GM18502 (cell line): ENCODE data around the gene TFF3.

Experiments used
- ATAC-seq: cut with Tn5 transposase; IDR thresholded peaks from one replicate; pipeline ENCODE4 v1.9.1; 2021; ENCODE audit warnings: mild to moderate bottlenecking; ENCODE audit not compliant: unreplicated experiment, poor library complexity

Gene TFF3

DNA sequence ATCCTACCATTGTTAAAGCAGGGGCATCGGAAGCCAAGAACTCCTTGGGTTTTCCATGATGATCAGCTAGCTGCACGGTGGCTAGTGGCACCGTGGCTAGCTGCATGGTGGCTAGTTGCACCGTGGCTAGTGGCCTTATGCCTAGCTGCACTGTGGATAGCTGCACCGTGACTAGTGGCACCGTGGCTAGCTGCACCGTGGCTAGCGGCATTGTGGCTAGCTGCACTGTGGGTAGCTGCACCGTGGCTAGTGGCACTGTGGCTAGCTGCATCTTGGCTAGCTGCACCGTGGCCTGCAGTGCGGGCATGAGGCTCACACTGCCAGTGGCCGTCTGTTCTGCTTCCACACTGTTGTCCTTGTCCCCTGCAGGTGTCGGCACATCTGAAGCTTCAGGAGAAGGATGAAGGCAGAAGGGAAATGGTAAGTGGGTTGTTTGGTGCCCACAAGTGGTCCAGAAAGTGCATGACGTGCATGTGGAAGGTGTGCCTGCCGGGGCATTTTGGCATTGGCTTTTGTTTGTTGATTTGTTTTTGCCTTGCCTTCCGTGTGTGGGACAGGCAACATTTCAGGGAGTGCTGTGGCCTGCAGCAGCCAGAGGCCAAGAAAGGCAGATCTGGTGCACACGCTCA, 38.6 kb downstream of the TFF3 start:
- ATAC-seq = no peak

GRCh38 chr21:42276076-42276475, 39.1 kb downstream of the TFF3 start:
- ATAC-seq = no peak

DNA sequence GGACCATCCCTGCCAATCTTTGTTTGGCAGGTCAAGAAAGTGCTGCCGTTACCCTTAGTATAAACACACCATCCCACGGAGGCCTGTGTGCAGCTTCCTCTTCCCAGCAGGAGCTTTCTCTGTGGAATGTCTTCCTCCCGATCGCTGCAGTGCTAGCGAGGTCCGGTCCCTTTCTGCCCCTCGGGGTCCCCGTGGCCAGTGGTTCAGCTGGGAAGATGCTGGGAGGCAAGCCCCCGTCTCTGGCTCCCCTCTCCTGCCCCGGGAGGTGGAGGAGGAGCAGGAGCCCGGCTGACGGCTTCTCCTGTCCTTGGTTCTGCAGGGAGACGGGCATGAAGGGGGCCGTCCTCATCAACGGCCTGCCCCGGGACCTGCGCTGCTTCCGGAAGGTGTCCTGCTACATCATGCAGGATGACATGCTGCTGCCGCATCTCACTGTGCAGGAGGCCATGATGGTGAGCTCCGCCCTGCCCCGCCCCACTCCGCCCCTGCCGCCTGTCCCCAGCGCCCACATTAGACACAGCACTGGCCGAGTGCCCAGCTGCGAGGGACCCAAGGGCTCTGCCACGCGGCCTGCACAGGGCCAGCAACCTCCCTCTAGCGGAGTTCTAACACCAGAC, 42.1 kb downstream of the TFF3 start:
- no peak for ATAC-seq

DNA sequence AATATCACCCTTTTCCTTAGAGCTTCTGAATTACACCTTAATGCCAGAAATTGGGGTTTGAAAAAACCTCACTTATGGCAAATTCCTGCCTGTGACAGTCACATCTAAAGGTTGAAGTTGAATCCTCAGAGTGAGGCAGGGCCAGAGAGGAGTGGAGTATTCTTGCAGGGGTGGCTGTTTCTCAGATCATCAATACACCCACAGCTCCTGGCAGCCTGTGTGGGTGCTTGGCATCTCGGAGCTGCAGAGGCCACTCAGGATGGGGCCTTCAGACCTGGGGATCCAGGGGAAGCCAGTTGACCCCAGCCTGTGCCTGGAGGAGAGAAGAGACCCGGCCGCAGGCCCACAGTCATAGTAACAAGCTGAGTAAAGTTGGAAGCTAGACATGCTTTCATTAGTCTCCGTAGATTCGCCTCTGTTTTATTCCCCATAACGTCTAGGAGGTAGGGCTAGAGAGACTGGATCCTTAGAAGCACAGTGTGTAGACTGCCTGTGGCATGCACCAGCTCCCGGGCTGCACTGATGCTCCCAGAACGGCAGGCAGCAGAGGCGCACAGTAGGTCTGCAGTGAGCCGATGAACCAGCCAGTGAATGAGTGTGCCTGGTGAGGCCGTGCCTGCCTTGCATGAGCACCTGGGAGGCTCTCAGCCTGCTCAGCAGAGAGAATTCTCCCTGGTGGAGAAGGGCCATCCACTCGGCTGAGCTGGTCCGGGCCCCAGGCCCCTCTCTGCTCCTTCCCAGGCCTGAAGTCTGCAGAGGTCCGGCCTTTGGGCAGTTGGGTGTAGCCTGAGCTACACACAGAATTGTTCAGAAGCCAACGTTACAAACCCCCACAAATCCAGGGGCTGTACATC, 42.9 kb downstream of the TFF3 start:
- ATAC-seq = no peak

- no peak for ATAC-seq
These were observed 44.1 kb downstream of the TFF3 start for GRCh38 chr21:42271065-42271464.

GRCh38 chr21:42269386-42269785, 45.8 kb downstream of the TFF3 start:
- no peak for ATAC-seq

- ATAC-seq = no peak
These were observed 48.1 kb downstream of the TFF3 start for GRCh38 chr21:42266971-42267556.

DNA sequence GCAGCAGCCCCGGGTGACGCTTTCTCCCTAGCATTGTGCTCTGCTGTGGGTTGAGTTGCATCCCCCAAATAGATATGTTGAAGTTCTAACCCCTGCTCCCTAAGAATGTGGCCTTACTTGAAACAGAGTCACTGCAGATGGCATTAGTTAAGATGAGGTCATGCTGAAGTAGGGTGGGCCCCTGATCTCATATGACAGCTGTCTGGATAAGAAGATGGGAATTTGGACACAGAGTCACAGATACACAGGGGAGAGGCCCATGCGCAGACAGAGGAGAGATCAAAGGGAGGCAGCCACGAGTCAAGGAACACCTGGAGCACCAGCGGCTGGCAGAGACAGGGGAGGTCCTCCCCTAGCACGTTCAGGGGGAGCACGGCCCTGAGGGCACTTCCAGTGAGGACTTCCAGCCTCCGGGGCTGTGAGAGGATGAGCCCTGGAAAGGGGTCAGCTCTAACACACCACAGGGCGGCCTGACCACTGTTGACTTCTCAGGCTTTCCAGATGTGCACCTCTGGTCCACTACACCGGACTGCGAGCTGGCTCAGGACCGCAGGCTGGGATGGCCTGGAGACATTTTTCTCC, 49.9 kb downstream of the TFF3 start:
- no peak for ATAC-seq

GRCh38 chr21:42264245-42265195, 50.7 kb downstream of the TFF3 start:
- no peak for ATAC-seq

DNA sequence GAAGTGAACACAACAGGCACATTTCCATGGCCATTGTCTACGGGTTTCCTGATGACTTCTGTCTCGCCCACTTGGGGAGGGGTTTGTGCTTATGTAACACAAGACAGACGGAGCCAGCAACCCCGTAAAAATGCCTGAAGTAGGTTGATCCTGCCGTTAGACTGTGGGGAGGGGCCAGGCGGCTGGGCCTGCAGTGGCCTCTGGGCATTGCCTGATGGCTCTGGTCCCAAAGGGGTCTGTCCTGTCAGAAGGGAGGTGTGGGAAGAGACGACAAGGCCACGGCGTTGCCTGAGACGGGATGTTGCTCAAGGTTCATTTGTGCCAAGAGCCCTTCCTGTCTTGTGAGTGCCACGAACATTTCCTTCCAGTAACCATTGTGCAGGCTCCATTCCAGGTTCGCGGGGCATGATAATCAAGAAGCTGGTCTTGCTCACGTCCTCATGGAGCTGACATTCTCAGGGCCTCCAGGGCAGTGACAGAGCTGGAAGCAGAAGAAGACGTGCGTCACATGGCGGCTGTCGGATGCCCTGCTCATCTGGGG, 51.5 kb downstream of the TFF3 start:
- no peak for ATAC-seq

GRCh38 chr21:42262831-42263231, 52.4 kb downstream of the TFF3 start:
- no peak for ATAC-seq

DNA sequence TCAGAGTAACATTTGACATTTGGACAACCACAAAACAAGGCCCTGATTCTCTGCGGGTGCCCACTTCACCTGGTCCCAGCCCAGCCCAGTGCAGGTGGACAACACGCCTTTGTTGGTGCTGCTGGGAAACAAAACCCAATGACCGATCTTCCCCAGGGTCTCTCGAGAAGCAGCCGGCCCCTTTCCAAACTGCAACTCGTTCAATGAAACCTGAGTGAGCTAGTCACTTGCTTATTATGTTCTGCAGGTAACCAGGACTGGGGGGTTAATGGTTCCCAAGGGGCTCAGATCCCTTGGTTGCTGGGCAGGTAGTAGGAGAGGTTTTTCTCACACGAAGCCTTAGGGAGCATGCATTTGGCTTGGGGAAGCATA, 53.4 kb downstream of the TFF3 start:
- no peak for ATAC-seq
